Activated T-cell treated with anti-CD3 and anti-CD28 coated beads for 24 hours (primary cell): ENCODE results near the gene MT2A.

Source experiments
- DNase-seq: peaks from one replicate; pipeline ENCODE4 v3.0.0-alpha.2; 2020; ENCODE audit warnings: low read depth

The MT2A gene

DNA sequence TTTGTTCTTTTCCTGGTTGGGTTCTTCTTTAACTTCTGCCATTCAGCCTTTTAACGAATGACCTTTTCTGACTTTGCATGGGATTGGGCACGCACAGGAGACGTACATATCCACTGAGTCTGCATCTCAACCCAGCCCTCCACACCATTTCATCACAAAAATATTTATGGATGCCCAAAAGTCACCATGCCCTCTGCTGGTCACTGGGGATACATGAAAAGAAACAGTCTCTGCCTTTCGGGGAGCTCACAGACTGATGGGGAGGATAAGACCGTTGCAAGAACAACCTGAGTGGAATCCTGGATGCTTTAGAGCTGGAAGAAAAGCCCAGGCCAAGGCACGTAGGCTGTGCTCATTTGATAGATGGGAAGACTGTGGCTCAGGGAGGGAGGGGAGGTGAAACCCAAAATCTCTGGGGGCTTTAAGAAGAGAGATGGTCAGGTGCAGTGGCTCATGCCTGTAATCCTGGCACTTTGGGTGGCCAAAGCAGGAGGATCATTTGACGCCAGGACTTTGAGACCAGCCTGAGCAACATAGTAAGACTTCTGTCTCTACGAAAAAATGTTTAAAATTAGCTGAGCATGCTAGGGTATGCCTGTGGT lies 7.9 kb upstream of the MT2A start:
- DNase-seq: no peak

DNA sequence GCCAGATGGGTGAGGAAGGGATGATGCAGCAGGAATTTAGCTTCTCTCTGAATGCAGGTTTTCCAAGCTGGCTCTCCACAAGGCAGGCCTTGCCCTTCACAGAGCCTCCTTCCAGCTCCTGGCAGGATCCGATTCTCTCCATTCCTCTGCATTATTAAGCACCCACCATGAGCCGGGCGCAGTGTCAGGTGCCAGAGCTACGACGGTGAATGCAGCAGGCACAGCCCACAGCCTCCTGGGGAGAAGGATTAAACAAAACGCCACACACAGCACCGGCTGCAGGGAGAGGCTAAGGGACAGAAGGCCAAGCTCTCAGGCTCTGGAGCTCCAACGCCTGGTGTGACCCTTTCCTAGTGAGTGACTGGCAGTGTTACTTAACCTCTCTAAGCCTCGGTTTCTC lies 7.1 kb upstream of the MT2A start:
- no peak for DNase-seq

DNA sequence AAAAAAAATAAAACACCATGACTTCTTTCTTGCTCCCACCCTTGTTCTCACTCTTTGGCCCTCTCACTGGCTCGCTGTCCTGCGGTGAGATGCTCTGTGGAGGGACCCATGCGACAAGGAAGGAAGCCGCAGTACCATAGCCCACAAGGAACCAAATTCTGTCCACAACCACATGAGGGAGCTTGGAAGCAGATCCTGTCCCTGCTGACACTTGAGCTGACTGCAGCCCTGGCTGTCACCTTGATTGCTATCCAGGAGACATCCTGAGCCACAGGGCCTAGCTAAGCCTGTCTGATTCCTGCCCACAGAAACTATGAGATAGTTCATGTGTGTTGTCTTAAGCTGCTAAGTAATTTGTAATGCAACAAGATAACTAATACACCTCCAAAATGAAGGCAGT lies 4.8 kb upstream of the MT2A start:
- no peak for DNase-seq

GRCh38 chr16:56604966-56605365 lies 3.4 kb upstream of the MT2A start:
- no peak for DNase-seq

- no peak for DNase-seq
These were observed 2.9 kb upstream of the MT2A start for GRCh38 chr16:56605475-56605874.

DNA sequence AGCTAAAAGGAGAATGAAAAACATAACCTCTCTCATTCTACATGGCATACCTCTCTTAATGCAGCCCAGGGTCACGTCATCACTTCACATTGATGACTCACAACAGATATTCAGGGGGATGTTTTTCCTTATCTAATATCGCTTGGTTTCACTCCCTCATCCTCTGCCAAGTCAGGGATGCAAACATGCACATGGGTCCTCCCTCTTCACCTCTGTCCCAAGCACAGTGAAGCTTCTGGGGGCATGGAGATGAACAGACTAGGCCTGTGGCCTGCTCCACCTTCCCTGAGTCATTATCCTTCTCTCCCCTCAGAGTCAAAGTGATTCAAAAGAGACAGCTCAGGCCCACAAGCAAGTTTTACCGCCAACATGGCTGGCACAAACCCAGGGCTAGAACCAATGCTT lies 2.3 kb upstream of the MT2A start:
- no peak for DNase-seq

DNA sequence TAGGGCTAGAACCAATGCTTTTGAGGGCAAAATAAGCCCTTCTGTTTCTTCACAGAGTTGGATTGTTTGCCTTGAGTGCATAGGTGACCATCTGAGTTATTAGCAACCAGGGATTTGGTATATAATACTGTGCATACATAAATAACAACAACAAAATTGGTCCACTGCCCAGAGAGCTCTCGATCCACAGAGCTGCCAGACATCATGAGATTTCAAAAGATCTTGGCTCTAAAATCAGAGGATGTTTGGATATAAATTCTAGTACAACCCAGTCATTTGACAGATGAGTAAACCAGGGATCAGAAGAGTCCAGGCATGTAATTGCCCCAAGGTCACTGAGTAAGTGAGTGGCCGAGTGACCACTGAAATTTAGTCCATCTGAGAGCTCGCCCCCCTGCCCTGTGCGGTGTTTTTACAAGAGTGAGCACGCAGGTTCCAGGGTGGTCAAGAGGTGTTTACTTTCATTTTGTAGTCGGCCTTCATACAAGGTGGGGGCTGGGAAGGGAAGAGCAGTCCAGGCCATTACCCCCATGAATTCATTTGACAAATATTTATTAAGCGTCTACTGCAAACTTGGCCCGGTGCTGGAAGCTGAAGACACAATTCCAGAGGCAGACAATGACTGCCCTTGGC lies 1.8 kb upstream of the MT2A start:
- no peak for DNase-seq

GRCh38 chr16:56607109-56607618 lies 1.2 kb upstream of the MT2A start:
- no peak for DNase-seq

DNA sequence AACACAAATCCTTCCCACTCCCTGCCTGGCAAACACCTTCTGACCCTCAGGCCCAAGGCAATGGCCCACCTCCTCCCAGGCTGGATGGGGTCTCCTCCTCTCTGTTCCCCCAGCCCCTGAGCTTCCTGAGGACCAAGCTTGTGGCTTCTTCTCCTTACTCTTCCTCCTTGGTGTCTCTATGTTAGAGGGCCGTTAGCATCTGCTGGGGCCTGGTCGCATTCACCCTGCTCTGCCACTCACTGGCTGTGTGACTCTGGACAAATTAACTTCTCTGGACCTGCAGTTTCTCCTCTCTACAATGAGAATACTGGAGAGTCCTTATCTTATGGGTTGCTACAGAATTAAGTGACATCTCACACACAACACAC lies 725 bp upstream of the MT2A start:
- DNase-seq: no peak

GRCh38 chr16:56608876-56609462 lies 585 bp downstream of the MT2A start:
- no peak for DNase-seq

DNA sequence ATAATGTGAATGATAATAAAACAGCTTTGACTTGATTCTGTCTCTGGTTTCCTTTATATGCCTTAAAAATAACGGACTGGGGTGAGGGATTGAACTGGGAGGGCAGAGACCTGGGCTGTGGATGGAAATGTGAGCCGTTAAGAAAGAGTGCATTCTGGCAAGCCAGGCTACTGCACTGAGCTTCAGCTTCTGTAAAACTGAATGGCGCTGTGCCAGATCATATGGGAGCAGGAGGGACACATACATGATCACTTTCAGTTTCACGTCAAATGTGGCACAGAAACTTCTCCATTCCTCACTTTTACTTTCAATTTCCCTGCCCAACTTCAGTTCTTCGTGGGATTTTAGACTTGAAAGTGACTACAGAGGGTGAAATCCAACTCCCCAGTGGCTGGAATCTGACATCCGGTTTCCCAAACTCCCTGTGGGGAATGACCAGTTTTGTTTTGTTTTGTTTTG lies 1.1 kb downstream of the MT2A start:
- peak; percentile 73 for DNase-seq

GRCh38 chr16:56610017-56610608 lies 1.7 kb downstream of the MT2A start:
- peak; percentile 74 for DNase-seq

GRCh38 chr16:56610609-56611111 lies 2.3 kb downstream of the MT2A start:
- no peak for DNase-seq

GRCh38 chr16:56611281-56611833 lies 3.0 kb downstream of the MT2A start:
- DNase-seq: no peak

DNA sequence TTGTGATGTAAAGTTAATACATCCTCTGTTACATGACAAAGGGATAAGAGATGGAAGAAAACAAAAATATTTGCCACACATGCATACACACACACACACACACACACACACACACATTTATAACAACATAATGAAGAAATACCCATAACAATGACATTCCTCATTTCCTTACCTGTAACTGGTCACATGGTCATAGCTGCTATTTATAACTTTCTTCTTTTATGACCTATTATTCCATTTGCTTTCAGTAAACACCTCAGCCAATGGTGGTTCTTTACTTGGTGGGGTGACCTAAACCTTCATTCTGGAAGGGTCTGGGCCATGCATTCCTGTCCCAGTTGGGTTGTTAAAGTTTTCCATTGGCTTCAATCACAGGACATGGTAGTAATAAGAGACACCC lies 5.3 kb downstream of the MT2A start:
- DNase-seq: no peak

DNA sequence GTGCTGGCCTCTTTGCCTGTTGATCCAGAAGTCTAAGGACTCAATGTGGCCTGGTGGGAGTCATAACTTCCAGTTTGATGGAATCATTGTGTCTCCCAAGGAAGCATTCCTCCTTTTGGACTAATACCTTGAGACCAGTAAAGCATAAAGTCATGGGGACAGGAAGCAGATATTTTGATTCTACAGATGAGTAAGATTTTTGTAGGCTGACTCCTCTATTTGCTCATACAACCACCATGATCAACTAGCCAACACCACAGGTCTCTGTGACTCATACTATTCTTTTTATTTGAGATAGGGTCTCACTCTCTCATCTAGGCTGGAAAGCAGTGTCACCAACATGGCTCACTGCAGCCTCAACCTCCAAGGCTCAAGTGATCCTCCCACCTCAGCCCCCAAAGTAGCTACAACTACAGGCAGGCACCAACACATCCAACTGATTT lies 6.2 kb downstream of the MT2A start:
- DNase-seq: no peak

- no peak for DNase-seq
These were observed 7.0 kb downstream of the MT2A start for GRCh38 chr16:56615353-56615752.

GRCh38 chr16:56616608-56617211 lies 8.3 kb downstream of the MT2A start:
- no peak for DNase-seq

DNA sequence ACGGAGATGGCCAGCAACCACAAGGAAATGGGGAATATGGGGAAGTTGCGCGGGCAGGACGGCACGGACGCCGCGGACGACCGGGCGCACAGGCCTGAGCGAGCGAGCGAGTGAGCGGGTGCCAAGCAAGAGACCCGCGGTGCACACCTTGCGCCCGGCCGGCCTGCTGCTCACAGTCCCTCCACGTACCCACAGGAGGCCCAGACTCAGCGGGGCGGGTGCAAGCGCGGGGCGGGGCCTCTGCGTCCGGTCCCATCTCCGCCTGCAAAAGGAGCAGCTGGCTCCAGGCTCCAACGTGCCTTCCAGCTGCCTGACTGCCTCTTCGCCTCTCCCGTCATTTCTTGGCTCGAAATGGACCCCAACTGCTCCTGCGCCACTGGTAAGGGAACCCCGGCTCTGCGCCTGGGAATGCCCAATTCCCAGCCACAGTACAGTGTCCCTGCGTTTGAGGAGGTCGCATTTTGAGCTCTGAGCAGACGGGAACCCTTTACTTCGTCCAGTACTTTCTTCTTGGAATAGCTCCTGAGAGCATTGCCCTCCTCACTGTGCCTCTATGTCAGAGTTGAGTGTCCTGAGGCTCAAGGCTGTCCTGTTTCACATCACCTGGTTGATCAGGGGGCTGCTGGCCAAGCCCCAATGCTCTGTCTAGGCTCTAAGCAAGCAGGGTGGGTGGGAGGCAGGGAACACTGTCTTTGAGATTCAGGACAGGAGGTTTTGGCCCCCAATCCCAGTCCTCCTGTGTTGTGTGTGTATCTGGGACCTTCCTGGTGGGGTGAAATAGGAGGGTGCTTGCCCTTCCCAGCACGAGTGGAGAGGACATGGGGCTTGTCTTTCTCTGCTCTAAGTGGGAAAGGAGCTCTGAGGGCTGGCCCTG lies 9.1 kb downstream of the MT2A start:
- DNase-seq: peak; percentile 54

- no peak for DNase-seq
These were observed 9.8 kb downstream of the MT2A start for GRCh38 chr16:56618138-56618537.

DNA sequence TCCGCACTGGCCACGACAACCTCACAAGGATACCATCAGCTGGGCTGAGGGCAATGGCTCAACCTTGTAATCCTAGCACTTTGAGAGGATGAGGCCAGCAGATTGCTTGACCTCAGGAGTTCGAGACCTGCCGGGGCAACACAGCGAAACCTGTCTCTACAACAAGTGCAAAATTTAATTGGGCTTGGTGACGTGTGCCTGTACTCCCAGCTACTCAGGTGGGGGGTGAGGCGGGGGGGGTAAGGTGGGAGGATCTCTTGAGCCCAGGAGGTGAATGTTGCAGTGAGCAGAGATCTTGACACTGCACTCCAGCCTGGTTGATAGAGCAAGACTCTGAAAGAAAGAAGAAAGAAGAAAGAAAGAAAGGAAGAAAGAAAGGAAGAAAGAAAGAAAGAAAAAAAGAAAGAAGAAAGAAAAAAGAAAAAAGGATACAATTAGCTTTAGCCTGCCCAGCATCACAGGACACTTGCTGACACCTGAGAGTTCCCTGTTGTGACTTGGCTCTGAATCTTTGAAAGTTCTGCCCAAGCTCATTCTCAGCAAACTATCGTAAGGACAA lies 12.0 kb downstream of the MT2A start:
- no peak for DNase-seq
